HFF-Myc (cell line): ENCODE measurements around the gene F13A1.

ENCODE experiments used
- DNase-seq: peaks from one replicate; pipeline ENCODE4 v3.0.0-alpha.2; 2011; ENCODE audit warnings: low read depth; ENCODE audit errors: extremely low read depth
- H3K4me3 ChIP-seq: replicated peaks from 2 replicates; pipeline ENCODE4 v1.5.1; 2011; ENCODE audit warnings: low read depth, mild to moderate bottlenecking, control low read depth, low read length
- CTCF ChIP-seq: IDR thresholded peaks from 2 replicates; pipeline ENCODE4 v1.5.1; 2012; ENCODE audit warnings: mild to moderate bottlenecking, low read depth, low read length, control low read depth; ENCODE audit errors: missing control alignments

Gene F13A1

GRCh38 chr6:6236730-6237469 lies 83.6 kb downstream of the F13A1 start:
- H3K4me3 ChIP-seq: no peak overlapping the region
- no peak for TF ChIP-seq CTCF
- DNase-seq: no peak

- no peak overlapping the region for H3K4me3 ChIP-seq
- no peak for TF ChIP-seq CTCF
- DNase-seq: no peak
These were observed 84.7 kb downstream of the F13A1 start for GRCh38 chr6:6235786-6236185.

GRCh38 chr6:6234963-6235362 lies 85.5 kb downstream of the F13A1 start:
- no peak overlapping the region for H3K4me3 ChIP-seq
- no peak for TF ChIP-seq CTCF
- DNase-seq: no peak

GRCh38 chr6:6230286-6230685 lies 90.2 kb downstream of the F13A1 start:
- H3K4me3 ChIP-seq: no peak overlapping the region
- no peak for DNase-seq
- no peak for TF ChIP-seq CTCF

- TF ChIP-seq CTCF: no peak
- no peak for DNase-seq
- H3K4me3 ChIP-seq: no peak overlapping the region
These were observed 92.6 kb downstream of the F13A1 start for GRCh38 chr6:6227896-6228295.

- no peak overlapping the region for H3K4me3 ChIP-seq
- no peak for DNase-seq
- no peak for TF ChIP-seq CTCF
These were observed 94.5 kb downstream of the F13A1 start for GRCh38 chr6:6225885-6226529.
